Lung (tissue), 12 donors: ENCODE results near the gene KCNJ15. TPM values are rescaled to one million over a fixed set of nuclear protein-coding genes. Genes with fewer than 3 reads are reported as not detected.

ENCODE experiments used
- ATAC-seq: fragments of 200-7000 bp; cut with Tn5 transposase; one replicate; pipeline ENCODE4 v1.9.1; 2020; ENCODE audit warnings: moderate number of reproducible peaks; ENCODE audit not compliant: insufficient read depth, low FRiP score
- DNase-seq, 3 donors: peaks; one replicate each; pipeline ENCODE4 v3.0.0-alpha.2; 2013 to 2017
- H3K27ac ChIP-seq, 2 donors: one replicate each; pipeline ENCODE4 v1.5.1; 2013; ENCODE audit warnings: mild to moderate bottlenecking in 2 of 2, moderate library complexity in 2 of 2, control low read depth in 1 of 2, inconsistent platforms in 1 of 2, low read depth in 1 of 2, low read length in 1 of 2
- H3K27me3 ChIP-seq, 3 donors: one replicate each; pipeline ENCODE4 v1.5.1; 2013; ENCODE audit warnings: low read length in 2 of 3; ENCODE audit not compliant: control insufficient read depth in 3 of 3, insufficient read depth in 3 of 3
- H3K36me3 ChIP-seq, 4 donors: one replicate each; pipeline ENCODE4 v1.5.1; 2013; ENCODE audit warnings: low read length in 4 of 4, mild to moderate bottlenecking in 1 of 4, moderate library complexity in 1 of 4; ENCODE audit not compliant: control insufficient read depth in 4 of 4, insufficient read depth in 4 of 4
- H3K4me1 ChIP-seq, 5 donors: one replicate each; pipeline ENCODE4 v1.5.1; 2013; ENCODE audit warnings: low read length in 5 of 5, mild to moderate bottlenecking in 2 of 5, moderate library complexity in 1 of 5; ENCODE audit not compliant: control insufficient read depth in 5 of 5, insufficient read depth in 5 of 5
- H3K4me3 ChIP-seq: one replicate; pipeline ENCODE4 v1.5.1; 2013; ENCODE audit warnings: mild to moderate bottlenecking, control low read depth, moderate library complexity
- H3K9ac ChIP-seq, 2 donors: one replicate each; pipeline ENCODE4 v1.5.1; 2013; ENCODE audit warnings: low read length in 2 of 2, control low read depth in 1 of 2; ENCODE audit not compliant: insufficient read depth in 1 of 2
- H3K9me3 ChIP-seq, 4 donors: one replicate each; pipeline ENCODE4 v1.5.1; 2013; ENCODE audit warnings: low read length in 3 of 4, mild to moderate bottlenecking in 1 of 4, moderate library complexity in 1 of 4; ENCODE audit not compliant: control insufficient read depth in 4 of 4, insufficient read depth in 3 of 4
- CTCF ChIP-seq: IDR thresholded peaks from 2 replicates; pipeline ENCODE4 v1.5.1; 2012; ENCODE audit warnings: mild to moderate bottlenecking; ENCODE audit errors: control extremely low read depth, extremely low read depth
- WGBS, 2 donors: extraction: QIAGEN DNeasy Blood & Tissue Kit; methylation state at CpG; one replicate each; pipeline ENCODE4 v1.1.7; 2013; 5-methylcytosine and 5-hydroxymethylcytosine counted together
- polyA plus RNA-seq, 2 donors: library from polyadenylated mRNA; stranded (reverse); fragments of 200-250 nt; gene quantifications; one replicate each; pipeline ENCODE4 v1.2.1, GENCODE V29; 2013
- total RNA-seq, 2 donors: library from RNA; depleted of rRNA in 1 of 2; stranded (reverse); fragments of >200 nt in 1 of 2; gene quantifications; one replicate each; pipeline ENCODE4 v1.2.1, GENCODE V29; 2014 to 2021
- donor health status: control.
- donor health status: control.
- donor health status: Bipolar disorder and iron deficiency.
- donor health status: healthy.
- donor health status: DM: yes; HTN: yes; CAD: no.

KCNJ15 gene
- total and polyA plus RNA-seq, 4 donors, result 28.2 to 79.1 (median 61.5) TPM

DNA sequence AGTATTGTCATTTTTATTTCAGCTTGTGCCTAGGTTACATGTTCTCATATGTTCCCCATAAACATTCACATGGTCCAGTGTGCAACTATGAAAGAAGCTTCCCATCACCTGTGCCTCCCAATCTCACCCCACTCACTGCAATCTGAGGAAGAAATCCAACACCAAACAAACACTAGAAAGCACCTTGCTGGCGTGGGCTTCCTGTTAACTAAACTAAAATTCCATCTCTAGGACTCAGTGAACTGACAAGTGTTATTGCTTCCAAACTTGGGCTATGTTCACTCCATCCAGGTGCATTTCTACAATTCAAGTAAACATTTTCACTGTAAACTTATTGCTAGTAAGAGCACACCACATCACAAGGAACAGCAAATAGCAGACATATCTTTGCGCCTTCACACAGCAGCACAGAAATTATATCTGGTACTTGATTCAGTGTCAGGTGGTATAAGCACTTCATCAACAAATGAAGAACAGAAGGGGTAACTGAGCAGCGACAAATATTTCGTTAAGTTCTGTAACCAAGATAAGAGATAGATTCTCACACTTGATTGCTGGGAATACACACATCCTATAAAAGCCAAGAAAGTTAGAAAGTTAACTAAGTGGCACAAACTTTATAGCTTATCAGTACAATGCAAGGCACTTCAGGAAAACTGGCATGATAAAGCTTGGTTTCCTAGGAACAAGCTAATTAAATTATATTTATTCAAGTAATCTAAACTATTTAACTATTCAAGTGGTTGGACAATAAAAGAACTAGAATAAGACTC is 8.9 kb upstream of the KCNJ15 start:
- Histone ChIP-seq H3K27ac (peak overlapping the region in 1 of 2 donors; percentile 53), H3K4me1 (peaks cover 0 to 15% (median 1%) of the 10 kb centered on the region in 5 donors), H3K27me3 (no peaks in the 10 kb centered on the region), H3K36me3 (no peaks in the 10 kb centered on the region), H3K9ac (no peak overlapping the region), H3K9me3 (no peaks in the 10 kb centered on the region), H3K4me3 (no peak overlapping the region)
- 70 to 88% methylated on average over 4 of the region's 4 CpGs for WGBS, 2 donors
- ATAC-seq, result no peak
- DNase-seq, result peak in 2 of 3 donors; percentile 25 to 70
- TF ChIP-seq CTCF, result no peak

GRCh38 chr21:38249256-38249655 is 7.5 kb upstream of the KCNJ15 start:
- no peaks in the 10 kb centered on the region for H3K36me3 ChIP-seq
- no peaks in the 10 kb centered on the region for H3K9me3 ChIP-seq
- ATAC-seq, result no peak
- 78 to 91% methylated on average over 1 of the region's 1 CpG for WGBS, 2 donors
- no peak for TF ChIP-seq CTCF
- no peak overlapping the region for H3K27ac ChIP-seq
- DNase-seq, result no peak
- no peak overlapping the region for H3K9ac ChIP-seq
- H3K4me3 ChIP-seq, result no peak overlapping the region
- no peaks in the 10 kb centered on the region for H3K27me3 ChIP-seq
- peaks cover 0 to 15% (median under 1%) of the 10 kb centered on the region in 5 donors for H3K4me1 ChIP-seq

- WGBS, 2 donors, result 61 to 71% methylated on average over 3 of the region's 3 CpGs
- ATAC-seq, result no peak
- H3K4me3 ChIP-seq, result no peak overlapping the region
- H3K36me3 ChIP-seq, result no peaks in the 10 kb centered on the region
- H3K9me3 ChIP-seq, result no peaks in the 10 kb centered on the region
- no peak overlapping the region for H3K27ac ChIP-seq
- DNase-seq, result no peak
- H3K4me1 ChIP-seq, result peaks cover 0 to 15% (median 0%) of the 10 kb centered on the region in 5 donors
- no peak overlapping the region for H3K9ac ChIP-seq
- H3K27me3 ChIP-seq, result no peaks in the 10 kb centered on the region
- no peak for TF ChIP-seq CTCF
Measured at GRCh38 chr21:38249696-38250278, 7.0 kb upstream of the KCNJ15 start.
